ENCODE data around the gene FAM222A. TPM values are rescaled to one million over a fixed set of nuclear protein-coding genes. Genes with fewer than 3 reads are reported as not detected.

The FAM222A gene
- total and polyA plus RNA-seq, 2 of the 4 experiments (the other 2 are of a cell fraction): under 0.01 to 0.32 TPM

- Histone ChIP-seq H3K9ac (ENCODE audit: low read depth, low read length) (no peak overlapping the region), H4K8ac (ENCODE audit: low read depth in 2 of 2, low read length in 2 of 2) (no peak overlapping the region), H2BK15ac (ENCODE audit: low read depth, low read length) (no peak overlapping the region), H2AK5ac (ENCODE audit: low read depth, low read length) (no peak overlapping the region), H4K91ac (ENCODE audit: insufficient read depth, low read depth, low read length) (no peak overlapping the region), H2BK120ac (ENCODE audit: low read depth, low read length) (no peak overlapping the region), H3K4ac (ENCODE audit: low read depth, low read length) (no peak overlapping the region), H4K20me1 (ENCODE audit: insufficient read depth, low read length) (no peaks in the 10 kb centered on the region), H3K9me1 (ENCODE audit: insufficient read depth, low read length) (no peaks in the 10 kb centered on the region), H3K14ac (replicated peaks; ENCODE audit: low read depth, low read length) (no peak overlapping the region), H2AFZ (replicated peaks; ENCODE audit: low read length, poor library complexity) (no peak overlapping the region), H3K27me3 (ENCODE audit: control insufficient read depth, insufficient read depth, low read length) (peaks cover 3% of the 10 kb centered on the region; the same call in 1 of the 2 replicates), H3K9me3 (ENCODE audit: control insufficient read depth, insufficient read depth, low read length) (no peaks in the 10 kb centered on the region), H4K5ac (ENCODE audit: low read depth, low read length) (no peak overlapping the region), H3K23ac (ENCODE audit: low read depth, low read length) (no peak overlapping the region), H2BK20ac (ENCODE audit: low read depth, low read length) (no peak overlapping the region), H3K4me3 (ENCODE audit: insufficient read depth, low read depth, low read length) (no peak overlapping the region), H3K4me1 (ENCODE audit: control insufficient read depth, insufficient read depth, low read length) (no peaks in the 10 kb centered on the region), H3K56ac (ENCODE audit: extremely low read depth, insufficient read depth, low read length) (no peak overlapping the region), H3K27ac (ENCODE audit: insufficient read depth, low read length) (no peak overlapping the region), H3K4me2 (ENCODE audit: low read depth, low read length) (no peak overlapping the region), H2AK9ac (replicated peaks; ENCODE audit: low read depth, low read length, poor library complexity) (no peak overlapping the region), H3K79me1 (ENCODE audit: low read depth in 1 of 2, low read length in 2 of 2) (no peaks in the 10 kb centered on the region), H2BK5ac (ENCODE audit: low read depth, low read length, poor library complexity, severe bottlenecking) (no peak overlapping the region), H3K36me3 (ENCODE audit: control insufficient read depth, insufficient read depth, low read length) (no peaks in the 10 kb centered on the region), H3K18ac (ENCODE audit: low read depth, low read length) (no peak overlapping the region)
- 73% methylated on average over 2 of the region's 10 CpGs; no CpG with 5 or more reads in 1 of the 2 experiments for whole genome bisulfite sequencing, 2 experiments (ENCODE audit: extremely low coverage in 2 of 2, insufficient read length in 1 of 2)
- TF ChIP-seq MAZ (IDR thresholded peaks at IDR 0.05; ENCODE audit: borderline replicate concordance, low read depth, low read length) (no peak), RFX5 (IDR thresholded peaks at IDR 0.05; ENCODE audit: low read depth, low read length) (no peak), NFE2L2 (IDR thresholded peaks at IDR 0.05; ENCODE audit: low read depth, low read length) (no peak), SMC3 (IDR thresholded peaks at IDR 0.05; ENCODE audit: low read depth, low read length) (no peak), BHLHE40 (IDR thresholded peaks at IDR 0.05; ENCODE audit: low read depth, low read length) (no peak), USF2 (IDR thresholded peaks at IDR 0.05; ENCODE audit: low read depth, low read length) (no peak), CHD1 (IDR thresholded peaks at IDR 0.05; ENCODE audit: low read depth, low read length) (no peak), RAD21 (IDR thresholded peaks at IDR 0.05; ENCODE audit: low read length) (no peak), CEBPB (IDR thresholded peaks at IDR 0.05; ENCODE audit: low read depth, low read length) (no peak), MAFK (IDR thresholded peaks at IDR 0.05; ENCODE audit: low read depth, low read length) (no peak), ELK1 (IDR thresholded peaks at IDR 0.05; ENCODE audit: borderline replicate concordance, low read depth, low read length) (no peak), CTCF (conservative IDR thresholded peaks at IDR 0.05; ENCODE audit: low read depth, low read length) (no peak), MXI1 (IDR thresholded peaks at IDR 0.05; ENCODE audit: borderline replicate concordance, low read depth, low read length) (no peak), RCOR1 (IDR thresholded peaks at IDR 0.05; ENCODE audit: insufficient replicate concordance, low read length) (no peak)
- intact Hi-C loops (cut with micrococcal nuclease) (no loop called here), dilution Hi-C loops (cut with HindIII; ENCODE audit: low sequenced_read_pairs, unreplicated experiment) (no loop called here), in situ Hi-C loops (cut with MboI; ENCODE audit: low sequenced_read_pairs) (no loop called here)
- no TSS peak for BruUV-seq (replicated peaks)
- ATAC-seq (ENCODE audit: low read depth) (no peak), DNase-seq (no peak)
- ChIA-PET POLR2A (ENCODE audit: unreplicated experiment) (no interaction called here), CTCF (no interaction called here)
These were observed 27.8 kb upstream of the FAM222A start for GRCh38 chr12:109685574-109686447.
